ENCODE measurements around the gene UBA7. TPM values are rescaled to one million over a fixed set of nuclear protein-coding genes. Genes with fewer than 3 reads are reported as not detected.

The UBA7 gene
- polyA plus RNA-seq, 1 experiment, result 62.5 TPM

GRCh38 chr3:49812916-49813496 is 747 bp downstream of the UBA7 start:
- Histone ChIP-seq H3K27me3 (ENCODE audit: control insufficient read depth, insufficient read depth, low read length) (no peaks in the 10 kb centered on the region), H3K36me3 (ENCODE audit: control insufficient read depth, insufficient read depth, low read length) (peaks cover 9% of the 10 kb centered on the region), H3K4me3 (ENCODE audit: low read depth, low read length) (peak overlapping the region; percentile 49)
- POLR2A ChIA-PET, result no interaction called here
- CTCF ChIA-PET, result interaction anchor here (0.8 to 3.5 kb wide), 4 partner anchors 8 to 141 kb away, joined by 3 to 22 read pairs (median 10); partner anchors contain the start of gene INKA1
- no peak for TF ChIP-seq CTCF (IDR thresholded peaks at IDR 0.05; ENCODE audit: insufficient read depth, low read depth, low read length)
- DNase-seq (ENCODE audit: low read depth), result no peak

- no peak for TF ChIP-seq CTCF (IDR thresholded peaks at IDR 0.05; ENCODE audit: insufficient read depth, low read depth, low read length)
- CTCF ChIA-PET, result interaction anchor here (13.4 kb wide), 1 partner anchor 30 kb away, joined by 287 read pairs; no protein-coding TSS in a partner anchor
- DNase-seq (ENCODE audit: low read depth), result no peak
- no peak overlapping the region for H3K4me3 ChIP-seq (ENCODE audit: low read depth, low read length)
- H3K36me3 ChIP-seq (ENCODE audit: control insufficient read depth, insufficient read depth, low read length), result peaks cover 9% of the 10 kb centered on the region
- no peaks in the 10 kb centered on the region for H3K27me3 ChIP-seq (ENCODE audit: control insufficient read depth, insufficient read depth, low read length)
- POLR2A ChIA-PET, result no interaction called here
These were observed 6.2 kb downstream of the UBA7 start for GRCh38 chr3:49807431-49808114.

GRCh38 chr3:49806850-49807249 is 6.9 kb downstream of the UBA7 start:
- ChIA-PET POLR2A (no interaction called here), CTCF (interaction anchor here (13.4 kb wide), 1 partner anchor 30 kb away, joined by 287 read pairs; no protein-coding TSS in a partner anchor)

GRCh38 chr3:49805897-49806701 is 7.7 kb downstream of the UBA7 start:
- DNase-seq (ENCODE audit: low read depth), result no peak
- Histone ChIP-seq H3K27me3 (ENCODE audit: control insufficient read depth, insufficient read depth, low read length) (no peaks in the 10 kb centered on the region), H3K4me3 (ENCODE audit: low read depth, low read length) (no peak overlapping the region), H3K36me3 (ENCODE audit: control insufficient read depth, insufficient read depth, low read length) (peaks cover 9% of the 10 kb centered on the region)
- ChIA-PET CTCF (interaction anchor here (0.7 to 13.4 kb wide), 4 partner anchors 20 to 517 kb away, joined by 3 to 287 read pairs (median 3); partner anchors contain the start of genes IP6K1 and MON1A), POLR2A (no interaction called here)
- TF ChIP-seq CTCF (IDR thresholded peaks at IDR 0.05; ENCODE audit: insufficient read depth, low read depth, low read length), result no peak

More at GRCh38 chr3:49806850-49807249, 6.9 kb downstream of the UBA7 start:
- DNase-seq (ENCODE audit: low read depth), result no peak
- TF ChIP-seq CTCF (IDR thresholded peaks at IDR 0.05; ENCODE audit: insufficient read depth, low read depth, low read length), result no peak
- Histone ChIP-seq H3K36me3 (ENCODE audit: control insufficient read depth, insufficient read depth, low read length) (peaks cover 9% of the 10 kb centered on the region), H3K27me3 (ENCODE audit: control insufficient read depth, insufficient read depth, low read length) (no peaks in the 10 kb centered on the region), H3K4me3 (ENCODE audit: low read depth, low read length) (no peak overlapping the region)
